Motor neuron (in vitro differentiated cells): Measurements from ENCODE around the gene B3GALT2. TPM values are rescaled to one million over a fixed set of nuclear protein-coding genes. Genes with fewer than 3 reads are reported as not detected.
A peak's percentile ranks its signal among the peaks of the same experiment; 100 is the strongest.
"Not testable (repeated sequence)": the region's sequence is repeated elsewhere in the genome, so short reads cannot be mapped to it uniquely, and the experiment has no call there.

Experiments used
- ATAC-seq, 8 experiments: fragments of 200-7000 bp; cut with Tn5 transposase; replicated peaks in 6 of 8; 2 replicates each; pipeline ENCODE4 v1.8.0; 2021; ENCODE audit warnings: mild to moderate bottlenecking in 8 of 8, moderate library complexity in 8 of 8
- H3K27ac ChIP-seq, 2 donors: fragments of 250-450 bp; sonication (Bioruptor Pico); 2 replicates each; pipeline ENCODE4 v1.9.0; 2021; ENCODE audit warnings: antibody characterized with exemption in 2 of 2, mild to moderate bottlenecking in 2 of 2, moderate library complexity in 1 of 2
- H3K4me1 ChIP-seq, 2 donors: fragments of 250-450 bp; sonication (Bioruptor Pico); replicated peaks in 1 of 2; 2 replicates each; pipeline ENCODE4 v1.6.1; 2021; ENCODE audit warnings: antibody characterized with exemption in 2 of 2, mild to moderate bottlenecking in 2 of 2, moderate library complexity in 1 of 2
- H3K4me3 ChIP-seq, 5 donors: fragments of 250-450 bp; sonication (Bioruptor Pico); 2 replicates each; pipeline ENCODE4 v1.9.0; 2021; ENCODE audit warnings: antibody characterized with exemption in 5 of 5, mild to moderate bottlenecking in 5 of 5, moderate library complexity in 4 of 5
- WGBS, 10 experiments: fragments of 450-650 bp; shearing (Covaris generic); methylation state at CpG; one replicate each; pipeline ENCODE4 v1.0.0; 2022; 5-methylcytosine and 5-hydroxymethylcytosine counted together
- in situ Hi-C, 9 experiments: fragments of 400-800 bp; cut with MboI; loops; one replicate each; pipeline ENCODE4 v1.15.0; 2021; ENCODE audit warnings: low sequenced_read_pairs in 9 of 9, low pct_unique_long_range_greater_than_20kb in 2 of 9; ENCODE audit not compliant: unreplicated experiment in 9 of 9
- total RNA-seq, 8 experiments: library from RNA; unstranded; fragments of 300-600 nt; gene quantifications; 2 replicates each; pipeline versions ENCODE4 v1.2.3 to v1.2.4, GENCODE V29; 2022

Gene B3GALT2
- 10 to 100 TPM in 5 of 8 experiments, 1 to 10 TPM in 3; 2.4 to 27.0 (median 15.9) TPM for total RNA-seq

- WGBS, 10 experiments = 0 to 23% (median 13%) methylated on average over 5 to 13 of the region's 13 CpGs
- peak; percentile 64 to 94 (median 90) for ATAC-seq
- peak within 1 kb of the TSS; percentile 57 to 72 for H3K27ac ChIP-seq
- H3K4me1 ChIP-seq = peaks cover 8 to 19% of the 10 kb centered on the region in 2 donors
- in situ Hi-C loops = no loop called here
- H3K4me3 ChIP-seq = peak within 1 kb of the TSS; percentile 36 to 48 (median 45)
Observed at GRCh38 chr1:193185901-193186731, at the start of gene B3GALT2. Gene B3GALT2 (minus strand): TSS chr1:193186613. CDS start chr1:193181562, 5,051 bp downstream.

- in situ Hi-C loops = no loop called here
- no peak for ATAC-seq
- WGBS, 10 experiments = 50 to 100% (median 94%) methylated on average over 1 of the region's 1 CpG; no CpG with 5 or more reads in 1 of the 10 experiments
- H3K4me1 ChIP-seq = no peaks in the 10 kb centered on the region
- no peak overlapping the region for H3K27ac ChIP-seq
- H3K4me3 ChIP-seq = no peak overlapping the region
Observed at GRCh38 chr1:193234530-193234929, 48.1 kb upstream of the B3GALT2 start.

DNA sequence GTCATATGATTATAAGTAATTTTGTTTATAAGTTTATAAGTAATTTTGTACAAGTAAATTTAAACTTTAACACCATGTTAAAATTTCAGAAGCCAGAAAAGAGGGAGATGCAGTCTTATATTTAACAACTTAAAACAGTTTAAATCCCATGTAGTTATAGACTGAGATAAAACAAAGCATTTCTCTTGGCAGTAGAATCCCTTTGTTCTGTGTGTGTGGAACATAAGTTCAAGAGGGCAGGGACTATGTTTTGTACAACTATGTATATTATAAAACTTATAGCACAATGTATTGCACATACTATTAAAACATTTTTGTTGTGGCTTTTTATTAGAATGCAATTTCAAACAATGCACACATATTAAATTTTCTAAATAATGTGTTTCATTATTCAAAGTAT, 44.7 kb upstream of the B3GALT2 start:
- H3K4me3 ChIP-seq, H3K27ac ChIP-seq, in situ Hi-C loops, ATAC-seq, H3K4me1 ChIP-seq: not testable (repeated sequence)

DNA sequence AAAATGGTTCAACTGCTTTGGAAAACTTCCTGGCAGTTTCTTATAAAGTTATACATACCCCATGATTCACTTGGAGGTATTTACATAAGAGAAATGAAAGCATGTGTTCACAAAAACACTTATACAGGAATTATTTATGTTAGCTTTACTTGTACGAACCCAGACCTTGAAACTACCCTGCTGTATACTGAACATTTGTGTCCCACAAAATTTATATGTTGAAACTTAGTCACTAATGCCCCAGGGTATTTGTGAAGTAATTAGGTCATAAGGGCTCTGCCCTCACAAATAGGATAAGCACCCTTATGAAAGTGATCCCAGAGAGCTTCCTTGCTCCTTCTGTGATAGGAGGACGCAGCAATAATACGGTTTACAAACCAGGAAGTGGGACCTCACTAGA, 42.7 kb upstream of the B3GALT2 start:
- no peak overlapping the region for H3K4me3 ChIP-seq
- 73 to 100% (median 95%) methylated on average over 1 to 3 of the region's 3 CpGs; no CpG with 5 or more reads in 1 of the 10 experiments for WGBS, 10 experiments
- no peak overlapping the region for H3K27ac ChIP-seq
- ATAC-seq = peak in 1 of 8 experiments; percentile 33
- in situ Hi-C loops = no loop called here
- no peaks in the 10 kb centered on the region for H3K4me1 ChIP-seq

DNA sequence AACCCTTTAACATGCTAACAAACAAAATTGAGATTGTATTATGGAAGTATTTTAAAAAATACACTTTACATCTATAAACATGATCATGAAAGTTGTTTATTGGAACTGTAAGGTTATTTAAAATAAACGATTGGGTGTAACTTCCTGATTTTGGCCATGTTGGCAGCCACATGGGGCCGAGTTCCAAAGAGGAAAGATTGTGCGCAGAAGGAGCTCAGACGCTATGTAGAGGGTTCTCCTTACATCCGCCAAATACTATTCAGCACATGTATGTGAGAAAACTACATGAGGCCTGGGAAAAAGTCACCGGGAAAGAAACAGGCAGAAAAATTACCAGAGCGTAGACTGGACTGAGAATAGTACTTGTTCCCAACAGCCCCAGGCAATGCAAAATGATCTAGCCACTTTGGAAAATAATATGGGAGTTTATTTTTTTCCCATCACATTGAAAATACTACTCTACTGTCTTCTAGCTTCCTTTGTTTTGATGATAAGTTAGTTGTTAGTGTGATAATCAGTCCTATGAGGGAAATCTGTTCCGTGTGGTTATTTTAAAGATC, 35.7 kb upstream of the B3GALT2 start:
- no peak for ATAC-seq
- in situ Hi-C loops = no loop called here
- Histone ChIP-seq H3K27ac (no peak overlapping the region), H3K4me3 (no peak overlapping the region), H3K4me1 (no peaks in the 10 kb centered on the region)
- whole genome bisulfite sequencing, 10 experiments = 81 to 96% (median 91%) methylated on average over 2 to 8 of the region's 8 CpGs

GRCh38 chr1:193221651-193222050, 35.2 kb upstream of the B3GALT2 start:
- in situ Hi-C loops = no loop called here
- ATAC-seq = peak in 2 of 8 experiments; percentile 21 to 42
- H3K4me1 ChIP-seq = no peaks in the 10 kb centered on the region
- no peak overlapping the region for H3K4me3 ChIP-seq
- no peak overlapping the region for H3K27ac ChIP-seq

DNA sequence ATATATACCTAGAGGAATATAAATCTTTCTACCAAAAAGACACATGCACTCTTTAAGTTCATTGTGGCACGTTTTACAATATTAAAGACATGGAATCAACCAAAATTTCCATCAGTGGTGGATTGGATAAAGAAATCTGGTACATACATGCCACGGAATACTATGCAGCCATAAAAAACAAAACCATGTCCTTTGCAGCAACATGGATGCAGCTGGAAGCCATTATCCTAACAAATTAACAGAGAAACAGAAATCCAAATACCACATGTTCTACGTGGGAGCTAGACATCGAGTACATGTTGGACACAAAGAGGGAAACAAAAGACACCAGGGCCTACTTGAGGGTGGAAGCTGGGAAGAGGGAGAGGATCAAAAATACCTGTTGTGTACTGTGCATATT, 33.0 kb upstream of the B3GALT2 start:
- no peaks in the 10 kb centered on the region for H3K4me1 ChIP-seq
- no peak overlapping the region for H3K27ac ChIP-seq
- in situ Hi-C loops = no loop called here
- 83 to 100% (median 93%) methylated on average over 1 to 4 of the region's 4 CpGs; no CpG with 5 or more reads in 2 of the 10 experiments for WGBS, 10 experiments
- ATAC-seq = no peak
- no peak overlapping the region for H3K4me3 ChIP-seq

- peak in 2 of 8 experiments; percentile 33 to 41 for ATAC-seq
- 58 to 100% (median 71%) methylated on average over 1 to 7 of the region's 8 CpGs; no CpG with 5 or more reads in 3 of the 10 experiments for WGBS, 10 experiments
- no peak overlapping the region for H3K27ac ChIP-seq
Observed at GRCh38 chr1:193216920-193217319, 30.5 kb upstream of the B3GALT2 start.

GRCh38 chr1:193213998-193214397, 27.6 kb upstream of the B3GALT2 start:
- no peaks in the 10 kb centered on the region for H3K4me1 ChIP-seq
- no peak for ATAC-seq
- H3K27ac ChIP-seq = no peak overlapping the region
- no peak overlapping the region for H3K4me3 ChIP-seq
- in situ Hi-C loops = no loop called here
- 94 to 100% (median 100%) methylated on average over 1 to 4 of the region's 4 CpGs; no CpG with 5 or more reads in 1 of the 10 experiments for WGBS, 10 experiments

More at GRCh38 chr1:193216920-193217319, 30.5 kb upstream of the B3GALT2 start:
- Histone ChIP-seq H3K4me3 (no peak overlapping the region), H3K4me1 (no peaks in the 10 kb centered on the region)
- in situ Hi-C loops = no loop called here

GRCh38 chr1:193212637-193213036, 26.2 kb upstream of the B3GALT2 start:
- H3K4me1 ChIP-seq = no peaks in the 10 kb centered on the region
- in situ Hi-C loops = no loop called here
- no peak for ATAC-seq
- 90 to 100% (median 100%) methylated on average over 1 to 2 of the region's 2 CpGs for WGBS, 10 experiments
- no peak overlapping the region for H3K27ac ChIP-seq
- no peak overlapping the region for H3K4me3 ChIP-seq

DNA sequence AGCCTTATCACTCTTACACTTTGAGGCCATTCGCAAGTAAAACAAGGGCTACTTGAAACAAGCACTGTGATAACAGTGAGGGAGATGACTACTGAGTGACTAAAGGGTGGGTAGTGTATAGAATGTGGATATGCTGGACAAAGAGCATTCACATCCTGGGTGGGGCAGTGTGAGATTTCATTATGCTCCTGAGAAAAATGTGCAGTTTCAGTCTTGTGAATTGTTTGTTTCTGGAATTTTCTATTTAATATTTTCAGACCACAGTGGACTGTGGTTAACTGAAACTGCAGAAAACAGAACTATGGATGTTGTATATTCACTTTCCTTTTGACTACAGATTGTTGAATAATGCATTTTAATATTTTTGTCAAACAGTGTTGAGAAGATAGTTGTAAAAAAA, 25.1 kb upstream of the B3GALT2 start:
- Histone ChIP-seq H3K4me1 (no peaks in the 10 kb centered on the region), H3K27ac (no peak overlapping the region), H3K4me3 (no peak overlapping the region)
- in situ Hi-C loops = no loop called here
- 0 to 100% (median 88%) methylated on average over 1 of the region's 1 CpG; no CpG with 5 or more reads in 2 of the 10 experiments for WGBS, 10 experiments
- peak in 3 of 8 experiments; percentile 29 to 98 (median 89) for ATAC-seq

GRCh38 chr1:193210996-193211395, 24.6 kb upstream of the B3GALT2 start:
- Histone ChIP-seq H3K4me1 (no peaks in the 10 kb centered on the region), H3K27ac (no peak overlapping the region), H3K4me3 (no peak overlapping the region)
- in situ Hi-C loops = no loop called here
- ATAC-seq = no peak
- 90 to 100% (median 97%) methylated on average over 3 to 7 of the region's 7 CpGs for WGBS, 10 experiments

DNA sequence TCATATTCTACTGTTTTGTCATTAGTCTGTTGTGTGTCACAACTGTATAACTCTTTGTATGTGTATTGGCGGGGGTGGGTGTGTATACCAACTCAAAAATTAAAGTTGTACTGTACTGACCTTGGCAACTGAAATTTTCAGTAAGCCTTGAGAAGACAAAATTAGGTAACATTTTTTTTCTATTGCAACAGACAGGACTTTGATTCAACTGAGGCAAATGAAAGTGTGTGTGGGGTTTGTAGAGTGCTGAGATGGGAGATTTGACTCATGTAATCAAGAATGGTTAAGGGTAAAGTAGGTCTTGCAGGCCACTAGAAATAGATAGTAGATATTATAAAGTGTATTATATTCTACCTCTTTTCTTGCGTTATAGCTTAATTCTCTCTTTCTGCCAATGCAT, 14.6 kb upstream of the B3GALT2 start:
- ATAC-seq = no peak
- Histone ChIP-seq H3K4me1 (no peaks in the 10 kb centered on the region), H3K27ac (no peak overlapping the region), H3K4me3 (no peak overlapping the region)
- in situ Hi-C loops = no loop called here
- WGBS, 10 experiments = 80 to 100% (median 100%) methylated on average over 1 to 2 of the region's 2 CpGs; no CpG with 5 or more reads in 1 of the 10 experiments
